ENCODE measurements around the gene ZNF800. TPM values are rescaled to one million over a fixed set of nuclear protein-coding genes. Genes with fewer than 3 reads are reported as not detected.

The ZNF800 gene
- polyA plus RNA-seq, 1 experiment: 6.2 TPM

GRCh38 chr7:127348247-127348631 lies 44.3 kb downstream of the ZNF800 start:
- ChIA-PET CTCF (interaction anchor here (0.6 to 3.0 kb wide), 16 partner anchors 9 to 861 kb away, joined by 3 to 19 read pairs (median 4); no protein-coding TSS in a partner anchor), POLR2A (no interaction called here)
- TF ChIP-seq, protein P1, sequence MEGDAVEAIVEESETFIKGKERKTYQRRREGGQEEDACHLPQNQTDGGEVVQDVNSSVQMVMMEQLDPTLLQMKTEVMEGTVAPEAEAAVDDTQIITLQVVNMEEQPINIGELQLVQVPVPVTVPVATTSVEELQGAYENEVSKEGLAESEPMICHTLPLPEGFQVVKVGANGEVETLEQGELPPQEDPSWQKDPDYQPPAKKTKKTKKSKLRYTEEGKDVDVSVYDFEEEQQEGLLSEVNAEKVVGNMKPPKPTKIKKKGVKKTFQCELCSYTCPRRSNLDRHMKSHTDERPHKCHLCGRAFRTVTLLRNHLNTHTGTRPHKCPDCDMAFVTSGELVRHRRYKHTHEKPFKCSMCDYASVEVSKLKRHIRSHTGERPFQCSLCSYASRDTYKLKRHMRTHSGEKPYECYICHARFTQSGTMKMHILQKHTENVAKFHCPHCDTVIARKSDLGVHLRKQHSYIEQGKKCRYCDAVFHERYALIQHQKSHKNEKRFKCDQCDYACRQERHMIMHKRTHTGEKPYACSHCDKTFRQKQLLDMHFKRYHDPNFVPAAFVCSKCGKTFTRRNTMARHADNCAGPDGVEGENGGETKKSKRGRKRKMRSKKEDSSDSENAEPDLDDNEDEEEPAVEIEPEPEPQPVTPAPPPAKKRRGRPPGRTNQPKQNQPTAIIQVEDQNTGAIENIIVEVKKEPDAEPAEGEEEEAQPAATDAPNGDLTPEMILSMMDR (IDR thresholded peaks at IDR 0.05; ENCODE audit: insufficient read depth, low read depth, low read length): no peak
- H3K4me3 ChIP-seq (ENCODE audit: low read depth, low read length): peak overlapping the region; percentile 39
- no peaks in the 10 kb centered on the region for H3K36me3 ChIP-seq (ENCODE audit: control insufficient read depth, insufficient read depth, low read length)
- H3K27me3 ChIP-seq (ENCODE audit: control insufficient read depth, insufficient read depth, low read length): no peaks in the 10 kb centered on the region
- no peak for DNase-seq (ENCODE audit: low read depth)

- TF ChIP-seq, protein P1 (IDR thresholded peaks at IDR 0.05; ENCODE audit: insufficient read depth, low read depth, low read length): peak; percentile 48
- H3K36me3 ChIP-seq (ENCODE audit: control insufficient read depth, insufficient read depth, low read length): no peaks in the 10 kb centered on the region
- DNase-seq (ENCODE audit: low read depth): no peak
- POLR2A ChIA-PET: no interaction called here
- H3K27me3 ChIP-seq (ENCODE audit: control insufficient read depth, insufficient read depth, low read length): no peaks in the 10 kb centered on the region
- peak overlapping the region; percentile 39 for H3K4me3 ChIP-seq (ENCODE audit: low read depth, low read length)
- CTCF ChIA-PET: interaction anchor here (0.6 to 3.0 kb wide), 16 partner anchors 9 to 862 kb away, joined by 3 to 19 read pairs (median 4); no protein-coding TSS in a partner anchor
Observed at GRCh38 chr7:127347567-127348246, 44.8 kb downstream of the ZNF800 start.

GRCh38 chr7:127346575-127347256 lies 45.8 kb downstream of the ZNF800 start:
- Histone ChIP-seq H3K4me3 (ENCODE audit: low read depth, low read length) (no peak overlapping the region), H3K36me3 (ENCODE audit: control insufficient read depth, insufficient read depth, low read length) (no peaks in the 10 kb centered on the region), H3K27me3 (ENCODE audit: control insufficient read depth, insufficient read depth, low read length) (no peaks in the 10 kb centered on the region)
- TF ChIP-seq, protein P1 (IDR thresholded peaks at IDR 0.05; ENCODE audit: insufficient read depth, low read depth, low read length): no peak
- DNase-seq (ENCODE audit: low read depth): no peak
- ChIA-PET CTCF (interaction anchor here (2.1 to 3.0 kb wide), 2 partner anchors 13 to 863 kb away, joined by 5 to 19 read pairs; no protein-coding TSS in a partner anchor), POLR2A (no interaction called here)

DNA sequence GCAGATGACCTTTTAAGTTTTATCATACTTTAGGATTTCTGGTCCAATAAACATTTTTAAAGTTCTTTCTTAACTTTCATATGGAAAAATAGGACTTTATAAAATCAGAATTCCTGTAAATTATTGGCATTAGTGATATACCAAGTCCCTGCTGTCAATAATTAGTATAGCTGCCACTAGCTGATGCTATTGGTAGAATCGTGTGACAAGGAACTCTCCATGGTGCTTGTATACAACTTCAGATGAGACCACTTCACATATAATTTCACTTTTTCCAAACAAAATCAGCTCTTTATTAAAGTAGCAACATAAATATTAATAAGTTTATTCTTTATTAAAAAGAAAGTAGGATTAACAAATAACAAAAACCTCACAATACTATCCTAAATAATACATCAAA lies 49.9 kb downstream of the ZNF800 start:
- CTCF ChIA-PET: no interaction called here
- Histone ChIP-seq H3K27me3 (ENCODE audit: control insufficient read depth, insufficient read depth, low read length) (no peaks in the 10 kb centered on the region), H3K36me3 (ENCODE audit: control insufficient read depth, insufficient read depth, low read length) (no peaks in the 10 kb centered on the region), H3K4me3 (ENCODE audit: low read depth, low read length) (no peak overlapping the region)
- no peak for DNase-seq (ENCODE audit: low read depth)
- POLR2A ChIA-PET: no interaction called here
- TF ChIP-seq, protein P1 (IDR thresholded peaks at IDR 0.05; ENCODE audit: insufficient read depth, low read depth, low read length): no peak

DNA sequence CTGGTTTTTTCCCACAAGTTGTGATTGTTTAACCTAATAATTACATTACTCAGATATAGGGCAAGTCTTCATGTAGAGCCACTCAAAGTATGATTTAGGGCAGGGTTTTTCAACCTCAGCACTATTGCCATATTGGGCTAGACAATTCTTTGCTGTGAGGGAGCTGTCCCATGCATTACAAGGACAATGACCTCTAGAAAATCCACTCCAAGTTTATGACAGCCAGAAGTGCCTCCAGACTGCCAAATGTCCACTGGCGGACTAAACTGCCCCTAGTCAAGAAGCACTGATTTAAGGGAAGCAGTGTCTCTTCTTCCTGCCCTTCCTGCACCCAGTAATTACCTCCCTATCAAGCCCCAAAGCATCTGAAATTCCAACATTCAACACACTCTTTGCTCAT lies 54.4 kb downstream of the ZNF800 start:
- ChIA-PET POLR2A (no interaction called here), CTCF (interaction anchor here (0.6 to 1.9 kb wide), 2 partner anchors 10 to 22 kb away, joined by 3 to 9 read pairs; no protein-coding TSS in a partner anchor)
- Histone ChIP-seq H3K4me3 (ENCODE audit: low read depth, low read length) (no peak overlapping the region), H3K27me3 (ENCODE audit: control insufficient read depth, insufficient read depth, low read length) (no peaks in the 10 kb centered on the region), H3K36me3 (ENCODE audit: control insufficient read depth, insufficient read depth, low read length) (no peaks in the 10 kb centered on the region)
- no peak for DNase-seq (ENCODE audit: low read depth)
- TF ChIP-seq, protein P1 (IDR thresholded peaks at IDR 0.05; ENCODE audit: insufficient read depth, low read depth, low read length): no peak
